Activated naive CD8-positive, alpha-beta T cell treated with anti-CD3 and anti-CD28 coated beads, Interleukin-2, amount 10 ng/mL, durations not matched to agents 7 days and 5 days (primary cell): ENCODE data around the gene AGO3. TPM values are rescaled to one million over a fixed set of nuclear protein-coding genes. Genes with fewer than 3 reads are reported as not detected.

Experiments used
- ATAC-seq: fragments of 150-1000 bp; cut with Tn5 transposase; one replicate; pipeline ENCODE4 v1.10.0; 2021; ENCODE audit warnings: low read depth, moderate library complexity
- POLR2A ChIA-PET: fragments of 350-600 bp; sonication (Branson Sonifier 250); formaldehyde crosslinking; loops from one replicate; lab custom pipeline; 2021; ENCODE audit warnings: antibody characterized with exemption; lab: Charles Lee
- DNase-seq: peaks from one replicate; pipeline ENCODE4 v3.0.0; 2021
- H3K27ac Mint-ChIP-seq: one replicate; pipeline ENCODE4 v1.8.0; 2022; ENCODE audit warnings: mild to moderate bottlenecking, mixed read lengths
- H3K27me3 Mint-ChIP-seq: one replicate; pipeline ENCODE4 v1.8.0; 2022; ENCODE audit warnings: mild to moderate bottlenecking, moderate library complexity, mixed read lengths
- H3K36me3 Mint-ChIP-seq: one replicate; pipeline ENCODE4 v1.8.0; 2021; ENCODE audit warnings: mild to moderate bottlenecking, mixed read lengths
- H3K4me1 Mint-ChIP-seq: one replicate; pipeline ENCODE4 v1.8.0; 2021; ENCODE audit warnings: mixed read lengths
- H3K4me3 Mint-ChIP-seq: one replicate; pipeline ENCODE4 v1.8.0; 2022; ENCODE audit warnings: mild to moderate bottlenecking, moderate library complexity, mixed read lengths
- H3K9me3 Mint-ChIP-seq: one replicate; pipeline ENCODE4 v1.8.0; 2021; ENCODE audit warnings: mixed read lengths
- total RNA-seq, 2 experiments: library from RNA; stranded (reverse); gene quantifications; one replicate each; pipeline ENCODE4 v1.2.3, GENCODE V29; 2021

Gene AGO3
- total RNA-seq, 2 experiments from 2014 or later, result 26.5 to 34.0 TPM

DNA sequence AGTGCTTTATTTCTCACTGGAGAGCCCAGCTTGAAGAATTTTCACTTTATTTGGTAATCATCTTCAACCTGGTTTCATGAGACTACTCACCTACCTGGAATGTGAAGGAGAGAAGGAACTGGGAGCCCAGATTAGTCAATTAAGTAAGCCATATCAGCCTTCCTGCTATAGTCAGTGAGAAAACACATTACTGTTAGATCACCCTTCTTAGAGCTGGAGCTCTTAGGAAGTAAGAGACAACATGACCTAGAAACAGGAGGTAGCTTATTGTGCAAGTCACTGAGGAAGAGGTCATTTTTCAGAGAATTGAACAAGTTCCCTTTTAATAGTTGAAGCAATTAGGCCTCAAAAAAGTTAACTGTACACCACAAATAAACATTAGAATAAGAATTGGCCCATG is 103.8 kb downstream of the AGO3 start:
- Mint-ChIP-seq H3K9me3 (no peaks in the 10 kb centered on the region), H3K4me3 (no peak overlapping the region), H3K36me3 (peaks cover 26% of the 10 kb centered on the region), H3K27ac (peak overlapping the region; percentile 35), H3K27me3 (no peaks in the 10 kb centered on the region), H3K4me1 (peaks cover 6% of the 10 kb centered on the region)
- DNase-seq (no peak), ATAC-seq (no peak)
- POLR2A ChIA-PET, result interaction anchor here (1.1 kb wide), 1 partner anchor 104 kb away, joined by 3 read pairs; the partner anchor contains the start of gene AGO3

DNA sequence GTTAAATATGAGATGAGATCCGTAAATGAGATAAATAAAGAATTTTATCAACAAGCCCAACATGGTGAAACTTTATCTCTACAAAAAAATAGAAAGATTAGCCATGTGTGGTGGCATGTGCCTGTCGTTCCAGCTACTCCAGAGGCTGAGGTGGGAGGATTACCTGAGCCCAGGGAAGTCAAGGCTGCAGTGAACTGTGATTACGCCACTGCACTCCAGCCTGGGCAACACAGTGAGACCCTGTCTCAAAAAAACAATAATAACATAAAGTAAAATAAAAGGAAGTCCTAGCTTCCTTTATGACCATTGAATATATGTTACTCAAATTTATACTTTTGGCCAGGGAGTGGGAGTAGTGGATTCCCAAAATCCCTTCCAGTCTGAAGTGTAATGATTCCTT is 104.2 kb downstream of the AGO3 start:
- ATAC-seq (no peak), DNase-seq (no peak)
- Mint-ChIP-seq H3K36me3 (peaks cover 27% of the 10 kb centered on the region), H3K4me1 (peaks cover 6% of the 10 kb centered on the region), H3K4me3 (no peak overlapping the region), H3K27ac (no peak overlapping the region), H3K9me3 (no peaks in the 10 kb centered on the region), H3K27me3 (no peaks in the 10 kb centered on the region)
- POLR2A ChIA-PET, result interaction anchor here (0.7 to 1.1 kb wide), 2 partner anchors 104 to 479 kb away, joined by 3 to 6 read pairs; partner anchors contain the start of gene AGO3

DNA sequence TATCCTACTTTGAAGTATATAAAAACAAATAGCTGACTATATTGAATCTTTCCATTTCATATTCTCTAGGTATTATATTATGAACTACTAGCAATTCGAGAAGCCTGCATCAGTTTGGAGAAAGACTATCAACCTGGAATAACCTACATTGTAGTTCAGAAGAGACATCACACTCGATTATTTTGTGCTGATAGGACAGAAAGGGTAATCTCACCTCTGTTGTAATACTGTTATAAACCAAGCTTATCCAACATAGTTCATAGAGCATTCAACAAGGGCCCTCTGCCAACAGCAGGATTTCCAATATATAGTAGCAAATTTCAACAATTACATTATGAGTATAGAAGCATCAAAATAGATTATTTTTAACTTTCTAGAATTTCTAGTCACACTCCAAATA is 109.3 kb downstream of the AGO3 start:
- Mint-ChIP-seq H3K36me3 (peaks cover 17% of the 10 kb centered on the region), H3K4me3 (no peak overlapping the region), H3K27ac (no peak overlapping the region), H3K27me3 (no peaks in the 10 kb centered on the region), H3K4me1 (no peaks in the 10 kb centered on the region), H3K9me3 (no peaks in the 10 kb centered on the region)
- POLR2A ChIA-PET, result no interaction called here
- no peak for ATAC-seq
- no peak for DNase-seq

DNA sequence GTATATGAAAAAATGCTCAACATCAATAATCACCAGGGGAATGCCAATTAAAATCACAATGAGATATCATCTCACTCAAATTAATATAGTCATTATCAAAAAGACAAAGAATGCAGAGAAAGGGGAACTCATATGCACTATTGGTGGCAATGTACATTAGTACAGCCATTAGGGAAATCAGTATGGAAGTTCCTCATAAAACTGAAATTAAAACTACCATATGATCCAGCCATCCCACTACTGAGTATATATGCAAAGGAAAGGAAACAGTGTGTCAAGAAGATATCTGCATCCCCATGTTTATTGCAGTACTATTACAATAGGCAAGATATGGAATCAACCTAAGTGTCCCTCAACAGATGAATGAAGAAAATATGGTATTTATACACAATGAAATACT is 120.9 kb downstream of the AGO3 start:
- no peak overlapping the region for H3K27ac Mint-ChIP-seq

DNA sequence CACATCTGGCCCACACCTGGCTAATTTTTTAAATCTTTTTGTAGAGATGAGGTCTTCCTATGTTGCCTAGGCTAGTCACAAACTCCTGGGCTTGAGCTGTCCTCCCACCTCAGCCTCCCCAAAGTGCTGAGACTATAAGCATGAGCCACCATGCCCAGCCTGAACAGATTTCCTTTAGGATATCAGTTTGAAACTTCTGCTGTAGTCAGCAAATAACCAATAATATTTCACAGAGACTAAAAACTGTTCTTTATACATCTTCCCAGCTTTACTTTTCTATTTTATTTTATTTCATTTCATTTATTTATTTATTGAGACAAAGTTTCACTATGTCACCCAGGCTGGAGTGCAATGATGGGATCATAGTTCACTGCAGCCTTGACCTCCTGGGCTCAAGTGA is 123.1 kb downstream of the AGO3 start:
- DNase-seq (no peak), ATAC-seq (no peak)
- Mint-ChIP-seq H3K4me1 (peaks cover 1% of the 10 kb centered on the region), H3K36me3 (peaks cover 15% of the 10 kb centered on the region), H3K27ac (no peak overlapping the region), H3K4me3 (no peak overlapping the region), H3K27me3 (no peaks in the 10 kb centered on the region), H3K9me3 (no peaks in the 10 kb centered on the region)
- POLR2A ChIA-PET, result no interaction called here

More for the DNA sequence above, 120.9 kb downstream of the AGO3 start:
- peaks cover 1% of the 10 kb centered on the region for H3K4me1 Mint-ChIP-seq
- DNase-seq, result no peak
- no peaks in the 10 kb centered on the region for H3K27me3 Mint-ChIP-seq
- POLR2A ChIA-PET, result no interaction called here
- no peaks in the 10 kb centered on the region for H3K9me3 Mint-ChIP-seq
- peaks cover 35% of the 10 kb centered on the region for H3K36me3 Mint-ChIP-seq
- ATAC-seq, result no peak
- no peak overlapping the region for H3K4me3 Mint-ChIP-seq

DNA sequence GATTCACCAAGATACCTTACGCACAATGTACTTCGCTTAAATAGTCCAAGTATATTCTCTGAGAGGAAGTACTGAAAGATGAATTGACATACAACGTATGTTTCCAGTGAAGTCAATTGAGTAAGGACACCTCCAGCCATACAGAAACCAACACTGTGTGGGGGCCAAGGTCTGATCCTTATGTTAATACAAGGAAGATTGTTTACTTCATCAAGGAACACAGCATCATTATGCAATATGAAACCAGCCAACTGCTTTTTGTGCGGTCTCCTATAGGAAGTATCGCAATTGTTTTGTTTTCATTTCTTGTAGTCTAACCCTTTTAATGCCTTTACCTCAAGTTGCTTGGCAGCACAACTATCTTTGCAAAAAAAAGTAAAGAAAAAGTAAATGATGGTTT is 124.8 kb downstream of the AGO3 start:
- no peaks in the 10 kb centered on the region for H3K9me3 Mint-ChIP-seq
- H3K27me3 Mint-ChIP-seq, result no peaks in the 10 kb centered on the region
- POLR2A ChIA-PET, result no interaction called here
- H3K4me3 Mint-ChIP-seq, result no peak overlapping the region
- DNase-seq, result no peak
- H3K4me1 Mint-ChIP-seq, result peaks cover 1% of the 10 kb centered on the region
- ATAC-seq, result no peak
- peaks cover 10% of the 10 kb centered on the region for H3K36me3 Mint-ChIP-seq
- no peak overlapping the region for H3K27ac Mint-ChIP-seq

DNA sequence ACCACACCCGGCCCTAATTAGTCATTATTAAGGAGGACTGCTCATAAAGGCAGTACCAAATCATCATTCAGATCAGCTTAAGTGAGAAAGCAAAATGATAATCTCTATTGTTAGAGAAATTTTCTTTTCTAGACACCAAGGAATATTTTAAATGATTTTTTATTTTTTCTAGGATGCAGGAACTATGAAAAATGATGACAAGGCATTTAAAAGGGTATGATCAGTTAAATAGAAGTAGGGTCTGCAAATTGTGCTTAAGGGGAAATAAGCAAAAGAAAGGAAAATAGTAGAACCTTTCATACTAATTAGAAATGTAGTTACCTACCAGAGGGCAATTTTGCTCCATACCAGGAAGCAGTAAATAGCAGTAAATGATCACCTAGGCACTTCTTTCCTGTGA is 131.4 kb downstream of the AGO3 start:
- Mint-ChIP-seq H3K9me3 (no peaks in the 10 kb centered on the region), H3K4me3 (no peak overlapping the region), H3K27me3 (no peaks in the 10 kb centered on the region), H3K4me1 (no peaks in the 10 kb centered on the region), H3K36me3 (peaks cover 2% of the 10 kb centered on the region), H3K27ac (no peak overlapping the region)
- POLR2A ChIA-PET, result no interaction called here
- ATAC-seq (no peak), DNase-seq (no peak)

DNA sequence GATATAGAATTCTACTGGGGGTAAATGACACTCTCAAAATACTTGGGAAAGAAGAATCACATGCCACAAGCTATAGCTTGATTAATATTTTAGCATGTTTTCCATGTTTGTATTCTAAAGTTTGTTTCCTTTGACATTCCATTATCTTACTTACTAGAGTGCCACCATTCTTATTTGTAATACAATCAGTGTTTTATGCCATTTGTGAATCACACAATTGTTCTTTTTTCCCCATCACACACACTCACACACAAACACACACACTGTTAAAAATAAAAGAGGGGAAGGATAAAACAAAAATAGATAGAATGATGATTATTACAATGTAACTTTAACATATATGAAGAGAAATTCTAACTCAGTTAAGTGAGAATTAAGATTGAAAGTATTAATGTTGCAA is 137.0 kb downstream of the AGO3 start:
- H3K27ac Mint-ChIP-seq, result no peak overlapping the region
- H3K27me3 Mint-ChIP-seq, result no peaks in the 10 kb centered on the region

DNA sequence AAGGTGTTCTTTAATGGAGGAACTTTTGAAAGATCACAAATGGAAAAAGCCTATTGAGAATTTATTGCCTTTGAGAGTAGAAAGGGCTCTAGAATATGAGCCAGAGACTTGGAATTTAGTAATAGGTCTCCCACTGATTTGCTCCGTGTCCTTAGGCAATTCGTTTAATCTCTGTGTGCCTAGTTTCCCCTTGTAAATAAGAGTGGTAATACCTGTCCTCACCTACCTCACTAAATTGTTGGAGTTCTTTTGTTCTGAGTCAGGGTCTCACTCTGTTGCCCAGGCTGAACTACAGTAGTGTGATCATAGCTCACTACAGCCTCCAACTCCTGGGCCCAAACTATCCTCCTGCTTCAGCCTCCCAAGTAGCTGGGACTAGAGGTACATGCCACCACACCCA is 138.0 kb downstream of the AGO3 start:
- no peaks in the 10 kb centered on the region for H3K4me1 Mint-ChIP-seq
- H3K36me3 Mint-ChIP-seq, result peaks cover 2% of the 10 kb centered on the region
- ATAC-seq, result no peak
- POLR2A ChIA-PET, result no interaction called here
- H3K9me3 Mint-ChIP-seq, result peaks cover 2% of the 10 kb centered on the region
- H3K4me3 Mint-ChIP-seq, result no peak overlapping the region
- H3K27ac Mint-ChIP-seq, result no peak overlapping the region
- H3K27me3 Mint-ChIP-seq, result no peaks in the 10 kb centered on the region
- DNase-seq, result no peak

More for the DNA sequence above, 137.0 kb downstream of the AGO3 start:
- DNase-seq, result no peak
- POLR2A ChIA-PET, result no interaction called here
- Mint-ChIP-seq H3K4me1 (no peaks in the 10 kb centered on the region), H3K4me3 (no peak overlapping the region), H3K9me3 (peaks cover 2% of the 10 kb centered on the region), H3K36me3 (peaks cover 2% of the 10 kb centered on the region)
- ATAC-seq, result no peak

DNA sequence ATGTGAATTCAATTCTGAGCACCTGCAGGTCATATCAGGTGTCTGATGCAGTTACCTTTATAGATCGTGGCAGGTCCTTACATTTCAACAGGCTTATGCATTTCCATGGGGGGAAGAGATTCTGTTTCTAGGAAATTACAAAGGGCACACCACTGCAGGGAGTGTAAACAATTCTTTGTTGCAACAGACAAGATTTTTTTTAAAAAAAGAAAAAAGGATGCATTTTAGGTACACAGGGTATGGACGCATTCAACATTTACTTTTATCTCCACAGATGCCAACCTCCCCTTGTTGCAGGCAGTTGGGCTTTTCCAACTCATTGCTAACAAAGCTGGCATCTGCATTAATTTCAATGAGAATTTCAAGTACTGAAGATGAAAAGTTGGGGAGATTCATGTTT is 139.4 kb downstream of the AGO3 start:
- Mint-ChIP-seq H3K9me3 (peaks cover 2% of the 10 kb centered on the region), H3K36me3 (peaks cover 2% of the 10 kb centered on the region), H3K27ac (no peak overlapping the region), H3K4me3 (no peak overlapping the region), H3K27me3 (no peaks in the 10 kb centered on the region), H3K4me1 (no peaks in the 10 kb centered on the region)
- no peak for ATAC-seq
- no peak for DNase-seq
- POLR2A ChIA-PET, result no interaction called here

DNA sequence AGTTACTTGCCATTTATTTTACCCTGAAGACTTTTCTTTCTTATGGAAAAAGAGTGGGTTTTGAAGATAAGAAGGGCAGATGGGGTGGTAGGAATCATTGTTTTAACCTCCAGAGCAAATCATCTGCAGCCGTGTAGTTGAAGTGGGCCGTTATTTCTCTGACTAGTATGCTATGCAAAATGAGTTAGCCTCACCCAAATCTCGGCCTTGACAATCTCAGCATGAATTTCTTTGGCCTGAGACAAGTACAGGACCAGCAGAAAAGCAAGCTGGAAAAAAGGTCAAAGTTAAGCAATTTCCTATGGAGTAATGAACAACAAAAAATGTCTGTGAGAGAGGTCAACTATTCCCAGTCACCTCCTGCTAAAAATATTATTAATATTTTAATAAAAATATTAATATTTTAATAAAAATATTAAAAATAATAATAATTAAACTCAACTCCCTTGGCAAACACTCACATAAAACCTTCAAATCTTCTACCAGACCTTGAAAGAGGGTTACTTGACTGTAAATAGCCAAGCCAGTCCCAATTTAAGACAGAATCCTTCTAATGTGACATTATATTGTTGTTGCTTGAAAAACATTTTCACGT is 146.2 kb downstream of the AGO3 start:
- H3K4me3 Mint-ChIP-seq, result no peak overlapping the region
- no peak overlapping the region for H3K27ac Mint-ChIP-seq
- DNase-seq, result no peak
- H3K4me1 Mint-ChIP-seq, result no peaks in the 10 kb centered on the region
- no peaks in the 10 kb centered on the region for H3K9me3 Mint-ChIP-seq
- POLR2A ChIA-PET, result no interaction called here
- H3K27me3 Mint-ChIP-seq, result peaks cover 17% of the 10 kb centered on the region
- no peaks in the 10 kb centered on the region for H3K36me3 Mint-ChIP-seq
- ATAC-seq, result no peak

DNA sequence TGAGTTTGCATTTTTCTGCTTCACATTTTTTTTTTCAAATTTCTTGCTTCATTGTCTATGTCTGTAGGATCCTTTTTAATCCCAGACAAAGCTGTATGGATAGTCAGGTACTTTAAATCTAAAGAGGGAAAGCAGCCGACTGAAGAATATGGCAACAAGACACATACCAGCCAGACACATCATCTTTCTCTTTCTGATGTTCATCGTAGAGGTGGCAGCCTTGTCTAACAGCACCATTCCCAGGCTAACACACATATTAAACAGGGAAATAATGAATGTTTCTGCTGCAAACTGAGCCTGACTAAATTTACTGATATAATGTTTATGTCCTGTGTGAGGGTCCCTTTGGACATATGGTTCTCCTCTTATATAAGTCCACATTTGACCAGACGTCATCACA is 149.3 kb downstream of the AGO3 start:
- POLR2A ChIA-PET, result no interaction called here
- DNase-seq (no peak), ATAC-seq (no peak)
- Mint-ChIP-seq H3K36me3 (no peaks in the 10 kb centered on the region), H3K27ac (no peak overlapping the region), H3K4me3 (no peak overlapping the region), H3K9me3 (no peaks in the 10 kb centered on the region), H3K4me1 (peaks cover 1% of the 10 kb centered on the region), H3K27me3 (peaks cover 37% of the 10 kb centered on the region)

DNA sequence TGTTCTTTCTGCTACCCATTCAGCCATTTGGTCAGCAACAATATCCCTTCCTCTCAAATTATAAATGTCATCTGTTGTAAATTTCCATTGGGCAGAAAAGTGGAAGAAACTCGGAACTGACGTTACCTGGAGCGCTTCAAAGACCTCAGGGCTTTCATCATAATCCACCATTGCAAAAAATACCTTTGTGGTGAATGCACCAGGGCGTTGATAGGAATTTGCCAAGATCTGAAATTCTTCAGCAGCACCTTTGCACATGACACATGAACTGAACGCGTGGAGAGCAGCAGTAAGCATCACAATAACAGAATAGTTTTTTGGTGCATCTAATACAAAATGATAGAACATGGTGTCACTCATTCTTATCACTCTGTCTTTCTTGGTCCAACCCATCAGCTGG is 149.9 kb downstream of the AGO3 start:
- DNase-seq, result no peak
- POLR2A ChIA-PET, result no interaction called here
- Mint-ChIP-seq H3K36me3 (no peaks in the 10 kb centered on the region), H3K4me1 (peaks cover 1% of the 10 kb centered on the region), H3K9me3 (no peaks in the 10 kb centered on the region), H3K27ac (no peak overlapping the region), H3K4me3 (no peak overlapping the region), H3K27me3 (peaks cover 40% of the 10 kb centered on the region)
- ATAC-seq, result no peak

DNA sequence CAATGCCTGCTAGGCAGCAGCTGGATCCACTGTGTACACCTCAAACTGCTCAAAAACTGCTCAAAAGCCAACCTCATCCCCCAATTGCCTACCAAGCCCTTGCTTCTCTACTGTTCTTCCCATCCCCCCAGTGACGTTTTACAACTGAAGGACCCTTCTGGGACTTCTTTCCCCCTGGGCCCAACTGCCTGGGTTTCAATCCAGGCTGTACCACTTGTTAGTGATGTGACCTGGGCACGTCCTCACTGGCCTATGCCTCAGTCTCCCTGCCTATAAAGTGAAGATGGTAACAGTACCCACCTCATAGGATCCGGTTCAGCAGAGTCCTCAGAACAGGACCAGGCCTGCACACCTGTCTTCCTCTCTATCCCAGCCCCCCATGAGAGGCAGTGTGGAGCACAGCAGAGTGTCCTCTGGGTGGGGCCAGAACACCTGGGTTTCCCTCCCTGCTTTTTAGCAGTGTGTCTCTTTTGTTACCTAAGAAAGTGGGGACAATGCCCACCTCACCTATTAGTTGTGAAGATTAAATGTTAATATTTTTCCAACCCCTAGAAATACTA is 151.1 kb downstream of the AGO3 start:
- Mint-ChIP-seq H3K27me3 (peaks cover 40% of the 10 kb centered on the region), H3K27ac (no peak overlapping the region), H3K4me3 (no peak overlapping the region), H3K36me3 (no peaks in the 10 kb centered on the region), H3K9me3 (no peaks in the 10 kb centered on the region), H3K4me1 (peaks cover 1% of the 10 kb centered on the region)
- POLR2A ChIA-PET, result no interaction called here
- ATAC-seq, result no peak
- no peak for DNase-seq
